NCI-H460 (cell line): ENCODE measurements around the gene KIF26B. TPM values are rescaled to one million over a fixed set of nuclear protein-coding genes. Genes with fewer than 3 reads are reported as not detected.
"Not testable (repeated sequence)": the region's sequence is repeated elsewhere in the genome, so short reads cannot be mapped to it uniquely, and the experiment has no call there.

Experiments
- DNase-seq: peaks from one replicate; pipeline ENCODE4 v3.0.0-alpha.2; 2016; ENCODE audit warnings: low read depth; ENCODE audit errors: extremely low read depth
- total RNA-seq: library from RNA; depleted of rRNA; stranded (reverse); fragments of >200 nt; shearing (Covaris generic); gene quantifications from 2 replicates; pipeline ENCODE4 v1.2.3, GENCODE V29; 2014

Gene KIF26B
- total RNA-seq, 1 experiment from 2014 or later, result 0.07 TPM

- no peak for DNase-seq
These were observed 223.1 kb downstream of the KIF26B start for GRCh38 chr1:245377854-245378253.

DNA sequence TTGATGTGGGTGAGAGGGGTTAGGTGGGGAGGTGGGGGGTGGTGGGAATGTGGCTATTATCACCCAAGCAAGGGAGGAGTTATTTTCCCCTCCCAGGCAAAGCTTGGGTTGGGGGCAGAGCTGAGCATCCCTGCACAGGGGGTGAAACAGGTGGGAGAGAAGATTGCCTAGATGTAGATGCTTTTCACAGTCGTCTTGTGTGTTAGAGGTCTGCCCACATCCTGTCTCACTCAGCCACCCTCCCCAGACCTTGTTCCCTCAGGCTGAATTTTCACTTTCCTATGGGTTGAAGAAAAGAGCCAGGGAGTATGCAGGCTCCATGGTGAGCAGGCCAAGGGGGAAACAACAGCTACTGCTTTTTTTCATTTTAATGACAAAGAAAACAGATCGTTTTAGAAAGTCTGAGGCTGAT is 223.5 kb downstream of the KIF26B start:
- no peak for DNase-seq

DNA sequence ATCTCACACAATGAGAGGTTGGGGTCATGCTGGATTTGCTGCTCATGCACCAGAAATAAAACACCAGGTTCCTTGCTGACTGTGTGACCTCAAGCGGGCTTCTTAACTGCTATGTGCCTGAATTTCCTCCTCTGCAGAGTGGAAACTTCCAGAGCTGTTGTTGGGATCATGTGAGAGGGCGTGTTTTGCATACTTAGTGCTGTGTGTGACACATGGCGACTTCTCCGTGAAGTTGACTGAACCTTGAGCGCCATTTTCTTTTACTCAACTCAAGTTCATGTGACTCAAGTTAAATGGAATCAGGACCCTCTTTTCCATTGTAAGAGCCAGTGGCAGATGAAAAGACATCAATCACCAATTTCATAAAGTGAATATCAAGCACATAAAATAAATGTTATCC is 224.0 kb downstream of the KIF26B start:
- no peak for DNase-seq

GRCh38 chr1:245380790-245381535 is 226.2 kb downstream of the KIF26B start:
- DNase-seq, result no peak

GRCh38 chr1:245382981-245383380 is 228.2 kb downstream of the KIF26B start:
- DNase-seq, result no peak

DNA sequence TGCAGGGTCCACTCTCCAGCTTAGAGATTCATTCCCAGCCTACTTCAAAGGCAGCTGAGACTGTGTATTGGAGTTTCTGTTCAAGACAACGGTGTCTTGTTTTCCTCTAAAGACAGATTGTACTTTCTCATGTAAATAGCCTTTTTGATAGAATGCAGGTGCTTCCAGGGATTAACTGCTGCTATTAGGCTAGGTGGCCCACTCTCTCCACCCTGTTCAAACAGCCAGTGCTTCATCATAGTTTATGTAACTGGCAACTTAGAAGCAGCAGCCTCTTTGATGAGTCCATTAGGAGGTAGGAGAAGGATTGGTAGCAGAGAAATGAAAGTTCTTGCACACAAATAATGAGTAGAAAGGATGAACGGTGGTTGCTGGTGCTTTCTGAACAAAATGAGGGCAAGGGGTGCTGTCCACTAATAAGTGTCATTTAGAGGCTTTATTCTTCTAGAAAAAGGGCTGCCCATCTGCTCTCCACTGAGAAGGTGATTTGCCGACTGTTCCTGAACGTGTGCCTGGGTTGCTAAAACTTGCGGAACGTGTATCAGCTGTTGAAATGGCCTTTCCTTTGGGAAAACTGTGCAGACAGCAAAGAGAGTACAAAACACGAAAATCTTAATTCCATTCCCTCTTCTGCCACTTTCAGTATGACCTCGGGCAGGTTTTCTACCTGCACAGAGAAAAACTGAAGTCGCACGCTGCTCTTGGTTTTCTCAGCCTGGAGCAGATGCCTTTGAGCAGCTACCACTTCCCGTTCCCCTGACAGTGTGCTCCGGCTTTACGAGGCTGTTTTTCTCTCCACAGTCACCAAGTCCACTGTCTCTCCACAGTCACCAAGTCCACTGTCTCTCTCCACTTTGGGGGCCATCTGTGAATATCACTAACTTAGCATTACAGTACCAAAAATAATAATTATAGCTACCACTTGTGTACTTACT is 228.9 kb downstream of the KIF26B start:
- no peak for DNase-seq

- DNase-seq, result no peak
These were observed 231.6 kb downstream of the KIF26B start for GRCh38 chr1:245386297-245386971.

- no peak for DNase-seq
These were observed 233.9 kb downstream of the KIF26B start for GRCh38 chr1:245388687-245389086.

GRCh38 chr1:245389873-245390272 is 235.1 kb downstream of the KIF26B start:
- DNase-seq, result no peak

- DNase-seq, result no peak
These were observed 236.2 kb downstream of the KIF26B start for GRCh38 chr1:245390975-245391374.

DNA sequence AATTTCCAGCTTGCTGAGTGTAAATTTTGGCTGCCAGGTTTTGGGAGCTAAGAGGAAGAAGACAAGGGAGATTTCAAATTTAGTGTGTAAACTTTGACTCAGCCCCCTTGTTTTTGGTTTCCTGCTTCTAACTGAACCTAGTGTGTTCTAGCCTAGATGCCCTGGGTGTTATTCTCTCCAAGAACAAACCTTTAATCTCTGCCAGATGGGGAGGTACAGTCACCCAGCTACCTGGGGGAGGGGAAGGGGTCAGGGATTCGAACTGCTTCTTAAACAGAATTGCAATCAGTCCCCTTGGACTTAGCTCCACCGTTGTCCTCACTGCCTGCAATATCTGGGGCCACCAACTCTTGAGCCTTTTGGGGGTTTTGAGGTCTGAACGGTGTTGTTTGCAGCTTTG is 238.9 kb downstream of the KIF26B start:
- no peak for DNase-seq

DNA sequence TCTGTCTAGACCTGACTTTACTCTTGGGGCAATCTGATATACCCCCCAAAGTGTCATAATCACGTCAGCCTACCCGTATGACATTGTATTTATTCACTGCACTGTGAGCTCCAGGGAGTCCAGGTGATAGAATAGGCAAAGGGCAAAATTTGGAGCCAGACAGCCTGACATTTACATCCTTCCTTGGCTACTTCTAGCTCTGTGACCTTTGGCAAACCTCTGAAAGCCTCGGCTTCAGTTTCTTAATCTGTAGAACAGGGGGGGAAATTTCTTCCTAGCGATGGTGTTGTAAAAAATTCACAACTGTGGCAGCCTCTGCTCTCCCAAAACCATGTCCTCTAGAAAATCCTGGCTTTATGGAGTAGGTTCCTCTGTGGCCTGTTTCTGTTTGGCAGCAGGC is 240.9 kb downstream of the KIF26B start:
- no peak for DNase-seq

- no peak for DNase-seq
These were observed 241.8 kb downstream of the KIF26B start for GRCh38 chr1:245396615-245397014.

DNA sequence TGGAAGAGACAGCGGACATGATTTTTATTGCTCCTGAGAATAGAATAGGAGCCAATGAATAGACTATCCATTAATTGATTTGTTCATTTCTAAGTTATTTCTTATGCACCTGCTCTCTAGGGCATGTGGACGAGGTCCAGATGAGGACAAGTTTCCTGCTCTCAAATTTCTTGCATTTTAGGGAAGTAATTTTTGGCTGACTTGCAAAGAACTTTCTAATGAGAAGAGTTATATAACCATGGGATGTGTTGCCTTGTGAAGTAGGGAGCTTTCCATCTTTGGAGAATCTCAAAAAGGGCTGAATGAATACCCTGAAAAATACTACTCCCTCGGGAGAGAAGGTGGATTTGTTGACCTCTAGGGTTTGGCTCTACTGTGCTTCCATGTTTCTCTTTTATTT is 243.0 kb downstream of the KIF26B start:
- no peak for DNase-seq

DNA sequence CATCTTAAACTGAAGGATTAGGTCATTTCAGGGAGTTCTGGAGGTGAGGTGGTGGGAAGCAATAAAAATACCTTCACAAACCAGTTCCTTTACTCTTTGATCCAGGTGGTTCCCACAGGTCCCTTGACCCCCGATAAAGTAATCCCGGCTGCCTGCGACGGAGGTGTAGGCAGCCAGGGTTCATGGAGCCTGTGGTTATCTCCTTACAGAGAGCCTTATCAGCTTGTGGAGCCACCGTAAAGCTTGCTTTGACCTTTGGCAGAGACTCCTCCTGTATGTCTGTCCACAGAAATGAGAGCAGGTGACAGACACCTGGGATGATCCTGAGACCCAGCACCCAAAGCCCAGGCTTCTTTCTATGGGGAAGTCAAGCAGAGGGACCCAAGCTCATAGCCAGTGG is 243.4 kb downstream of the KIF26B start:
- no peak for DNase-seq

DNA sequence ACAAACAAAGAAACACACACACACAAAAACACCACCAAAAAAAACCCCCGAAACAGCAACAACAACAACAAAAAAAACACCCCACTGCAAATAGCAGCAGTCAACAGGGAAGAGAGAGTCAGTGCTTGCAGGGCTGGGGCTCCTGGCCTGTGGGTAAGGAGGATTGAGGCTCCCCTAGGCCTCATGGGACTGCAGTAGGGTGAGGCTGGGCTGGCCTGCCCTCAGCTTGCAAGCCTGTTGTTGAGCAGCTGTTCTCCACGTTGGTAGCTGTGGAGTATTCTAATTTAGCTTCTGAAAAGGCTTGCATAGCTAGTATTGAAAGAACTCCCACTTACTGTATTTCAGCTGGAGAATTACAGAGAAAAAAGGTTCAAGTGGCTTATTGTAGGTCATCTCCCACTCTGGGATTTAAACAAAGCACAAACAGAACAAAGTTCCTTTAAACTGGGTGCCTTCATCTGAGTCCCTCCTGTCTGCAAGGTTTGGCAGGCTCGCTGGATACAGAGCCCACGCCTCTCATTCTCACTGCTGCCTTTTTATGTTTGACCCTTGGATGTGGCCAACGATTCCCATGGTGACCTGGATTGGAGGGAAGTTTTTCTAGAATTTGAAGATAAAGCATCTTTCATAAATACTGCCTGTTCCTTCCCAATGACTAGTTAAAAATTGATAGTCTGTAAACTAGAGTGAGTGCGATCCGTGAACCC is 247.2 kb downstream of the KIF26B start:
- no peak for DNase-seq

- not testable (repeated sequence) for DNase-seq
These were observed 248.2 kb downstream of the KIF26B start for GRCh38 chr1:245402998-245403397.

DNA sequence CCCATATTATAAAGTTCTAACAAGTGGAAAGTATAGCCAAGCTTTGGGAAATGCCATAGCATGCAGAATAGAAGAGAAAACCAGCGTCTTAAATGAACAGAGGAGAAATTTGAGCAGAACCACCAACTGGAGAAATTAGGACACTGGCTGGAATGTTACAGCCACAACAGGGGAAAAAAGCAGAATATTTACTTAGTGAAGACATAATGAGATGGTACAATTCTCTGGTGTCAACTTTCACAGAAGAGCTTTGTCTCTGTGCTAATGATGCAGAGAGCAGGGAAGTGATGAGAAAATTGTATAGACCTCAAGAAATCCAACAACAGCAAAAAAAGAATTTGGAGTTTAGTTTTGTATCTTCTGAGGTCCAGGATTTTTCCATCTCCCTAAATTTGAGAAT is 249.7 kb downstream of the KIF26B start:
- no peak for DNase-seq

GRCh38 chr1:245404952-245405351 is 250.2 kb downstream of the KIF26B start:
- no peak for DNase-seq

DNA sequence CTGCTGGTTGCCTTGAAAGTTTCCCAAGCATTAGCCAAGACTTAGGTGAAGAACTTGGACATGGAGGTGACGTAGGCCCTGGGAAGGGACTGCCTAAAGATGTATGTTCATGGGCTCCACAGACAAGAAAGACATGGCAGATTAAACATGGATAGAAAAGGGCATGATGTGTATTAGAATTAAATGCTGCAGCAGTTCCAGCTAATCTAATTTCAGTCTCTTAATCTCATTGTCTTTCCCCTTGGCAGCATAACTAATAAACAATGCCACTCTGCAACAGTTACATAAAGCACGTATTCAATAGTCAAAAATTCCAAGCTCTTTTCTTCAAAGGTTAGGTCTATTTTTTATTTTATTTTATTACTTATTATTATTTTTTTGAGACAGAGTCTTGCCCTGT is 251.6 kb downstream of the KIF26B start:
- no peak for DNase-seq

- DNase-seq, result no peak
These were observed 253.2 kb downstream of the KIF26B start for GRCh38 chr1:245407983-245408382.
